ENCODE measurements around the gene SIRT5. TPM values are rescaled to one million over a fixed set of nuclear protein-coding genes. Genes with fewer than 3 reads are reported as not detected.

The SIRT5 gene
- total RNA-seq, 1 donor from 2014 or later: 58.0 TPM

DNA sequence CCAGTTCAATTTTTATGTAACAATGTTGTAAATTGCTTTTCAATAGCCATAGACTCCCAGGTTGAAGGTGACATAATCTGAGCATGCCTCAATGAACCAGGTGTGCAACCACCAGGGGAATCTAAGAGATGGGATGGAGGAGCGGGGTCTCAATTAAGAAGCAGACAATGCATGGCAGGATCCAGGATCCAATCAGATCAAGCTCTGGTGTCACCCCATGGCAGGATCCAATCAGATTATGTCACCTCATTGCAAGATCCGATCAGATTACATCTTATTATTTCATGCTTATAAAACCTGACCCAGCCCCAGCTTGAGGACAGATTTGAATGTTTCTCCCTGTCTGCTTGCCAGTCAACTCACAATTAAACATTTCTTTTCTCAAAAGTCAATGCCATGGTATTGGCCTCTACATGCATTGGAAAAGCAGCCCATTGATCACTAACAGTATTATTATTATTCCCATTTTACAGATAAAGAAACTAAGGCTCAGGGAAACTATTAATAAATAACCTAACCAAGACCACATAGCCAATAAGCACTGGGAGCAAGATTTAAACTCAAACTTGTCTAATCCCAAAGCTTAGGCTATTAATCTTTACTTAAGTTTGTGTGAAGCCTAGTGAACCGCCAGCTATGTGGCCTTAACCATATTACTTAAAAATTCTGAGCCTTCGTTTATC is 14.3 kb upstream of the SIRT5 start:
- H3K36me3 ChIP-seq: no peaks in the 10 kb centered on the region
- no peak for DNase-seq
- intact Hi-C loops (cut with micrococcal nuclease): no loop called here
- TF ChIP-seq, protein P1, sequence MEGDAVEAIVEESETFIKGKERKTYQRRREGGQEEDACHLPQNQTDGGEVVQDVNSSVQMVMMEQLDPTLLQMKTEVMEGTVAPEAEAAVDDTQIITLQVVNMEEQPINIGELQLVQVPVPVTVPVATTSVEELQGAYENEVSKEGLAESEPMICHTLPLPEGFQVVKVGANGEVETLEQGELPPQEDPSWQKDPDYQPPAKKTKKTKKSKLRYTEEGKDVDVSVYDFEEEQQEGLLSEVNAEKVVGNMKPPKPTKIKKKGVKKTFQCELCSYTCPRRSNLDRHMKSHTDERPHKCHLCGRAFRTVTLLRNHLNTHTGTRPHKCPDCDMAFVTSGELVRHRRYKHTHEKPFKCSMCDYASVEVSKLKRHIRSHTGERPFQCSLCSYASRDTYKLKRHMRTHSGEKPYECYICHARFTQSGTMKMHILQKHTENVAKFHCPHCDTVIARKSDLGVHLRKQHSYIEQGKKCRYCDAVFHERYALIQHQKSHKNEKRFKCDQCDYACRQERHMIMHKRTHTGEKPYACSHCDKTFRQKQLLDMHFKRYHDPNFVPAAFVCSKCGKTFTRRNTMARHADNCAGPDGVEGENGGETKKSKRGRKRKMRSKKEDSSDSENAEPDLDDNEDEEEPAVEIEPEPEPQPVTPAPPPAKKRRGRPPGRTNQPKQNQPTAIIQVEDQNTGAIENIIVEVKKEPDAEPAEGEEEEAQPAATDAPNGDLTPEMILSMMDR (IDR thresholded peaks at IDR 0.05; ENCODE audit: borderline replicate concordance): no peak
- H3K27me3 ChIP-seq (ENCODE audit: low read depth): no peaks in the 10 kb centered on the region
- no peaks in the 10 kb centered on the region for H3K9me3 ChIP-seq (replicated peaks)
- no peak overlapping the region for H3K4me3 ChIP-seq
- H3K4me1 ChIP-seq: peaks cover 34% of the 10 kb centered on the region
- no peak overlapping the region for H3K27ac ChIP-seq (replicated peaks)

DNA sequence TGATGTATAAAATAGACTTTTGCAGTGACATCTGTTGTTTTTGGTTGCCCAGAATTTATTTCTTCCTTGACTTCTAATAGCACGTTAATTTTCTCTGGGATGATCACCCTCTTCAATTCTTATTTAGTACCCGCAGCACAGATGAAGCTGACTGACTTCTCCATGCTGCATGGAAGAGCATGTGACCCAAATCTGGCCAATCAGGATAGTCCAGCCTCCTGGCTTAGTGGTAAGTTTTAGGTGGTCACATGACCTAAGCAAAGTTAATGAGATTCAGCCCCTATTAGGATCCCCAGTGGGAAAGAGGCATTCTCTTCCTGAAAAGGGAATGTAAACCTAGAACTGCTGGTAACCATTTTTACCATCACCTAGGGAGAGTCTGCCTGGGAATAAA is 13.8 kb upstream of the SIRT5 start:
- TF ChIP-seq, protein P1 (IDR thresholded peaks at IDR 0.05; ENCODE audit: borderline replicate concordance): no peak
- DNase-seq: no peak
- Histone ChIP-seq H3K27me3 (ENCODE audit: low read depth) (no peaks in the 10 kb centered on the region), H3K36me3 (no peaks in the 10 kb centered on the region), H3K27ac (replicated peaks) (no peak overlapping the region), H3K9me3 (replicated peaks) (no peaks in the 10 kb centered on the region), H3K4me3 (no peak overlapping the region), H3K4me1 (peaks cover 30% of the 10 kb centered on the region)
- intact Hi-C loops (cut with micrococcal nuclease): no loop called here

DNA sequence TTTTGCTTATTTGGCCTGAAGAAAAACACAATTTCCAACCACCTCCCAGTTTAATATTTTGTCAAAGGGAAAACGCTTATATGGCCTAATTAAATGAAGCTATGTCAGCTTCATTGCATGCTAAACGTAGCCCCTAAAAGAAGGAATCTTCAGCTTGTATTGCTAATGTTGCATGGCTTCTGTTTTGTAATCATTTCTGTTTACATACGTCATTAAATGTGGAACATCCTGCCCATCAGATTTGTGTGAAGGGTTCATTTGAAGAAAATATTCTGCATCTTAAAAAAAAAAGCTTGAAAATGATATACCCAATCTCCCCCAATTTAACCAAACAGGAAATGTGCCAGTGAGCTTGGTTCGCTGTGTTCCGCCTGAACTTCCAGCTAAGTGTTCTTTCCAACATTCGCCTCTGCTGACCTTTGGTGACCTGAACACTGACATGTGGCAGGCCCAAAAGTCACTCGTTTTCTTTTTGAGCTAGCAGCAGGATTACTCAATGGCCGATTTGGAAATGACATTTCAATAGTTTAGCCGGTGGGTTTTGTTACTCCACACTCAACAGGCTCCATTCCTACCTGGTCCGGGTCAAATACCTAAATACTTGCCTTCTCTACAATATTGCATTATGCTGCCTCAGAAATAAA is 12.7 kb upstream of the SIRT5 start:
- no peaks in the 10 kb centered on the region for H3K36me3 ChIP-seq
- peaks cover 22% of the 10 kb centered on the region for H3K4me1 ChIP-seq
- no peaks in the 10 kb centered on the region for H3K27me3 ChIP-seq (ENCODE audit: low read depth)
- peak overlapping the region; percentile 23 for H3K27ac ChIP-seq (replicated peaks)
- TF ChIP-seq, protein P1 (IDR thresholded peaks at IDR 0.05; ENCODE audit: borderline replicate concordance): no peak
- DNase-seq: no peak
- H3K4me3 ChIP-seq: no peak overlapping the region
- intact Hi-C loops (cut with micrococcal nuclease): no loop called here
- no peaks in the 10 kb centered on the region for H3K9me3 ChIP-seq (replicated peaks)

DNA sequence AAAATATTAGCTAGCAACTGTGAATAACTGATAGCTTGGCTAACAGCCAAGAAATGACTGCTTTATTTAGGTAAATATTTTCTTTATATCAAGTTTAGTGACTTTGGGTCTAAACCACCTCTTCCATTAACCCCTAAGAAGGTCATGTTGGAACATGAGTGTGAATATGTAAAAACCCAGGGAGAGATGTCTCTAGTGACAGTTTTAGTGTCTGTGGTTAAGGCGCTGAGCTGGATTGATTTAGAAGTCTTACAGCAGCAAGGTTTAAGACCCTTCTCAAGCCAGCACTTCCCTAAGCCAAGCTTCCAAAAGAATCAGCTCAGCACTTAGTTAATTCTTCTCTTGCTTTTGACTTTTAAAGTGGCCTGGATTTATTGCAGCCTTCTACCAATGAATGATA is 11.4 kb upstream of the SIRT5 start:
- Histone ChIP-seq H3K4me1 (peaks cover 21% of the 10 kb centered on the region), H3K27ac (replicated peaks) (no peak overlapping the region), H3K27me3 (ENCODE audit: low read depth) (no peaks in the 10 kb centered on the region), H3K4me3 (no peak overlapping the region), H3K36me3 (no peaks in the 10 kb centered on the region), H3K9me3 (replicated peaks) (no peaks in the 10 kb centered on the region)
- intact Hi-C loops (cut with micrococcal nuclease): no loop called here
- DNase-seq: no peak
- TF ChIP-seq, protein P1 (IDR thresholded peaks at IDR 0.05; ENCODE audit: borderline replicate concordance): no peak

DNA sequence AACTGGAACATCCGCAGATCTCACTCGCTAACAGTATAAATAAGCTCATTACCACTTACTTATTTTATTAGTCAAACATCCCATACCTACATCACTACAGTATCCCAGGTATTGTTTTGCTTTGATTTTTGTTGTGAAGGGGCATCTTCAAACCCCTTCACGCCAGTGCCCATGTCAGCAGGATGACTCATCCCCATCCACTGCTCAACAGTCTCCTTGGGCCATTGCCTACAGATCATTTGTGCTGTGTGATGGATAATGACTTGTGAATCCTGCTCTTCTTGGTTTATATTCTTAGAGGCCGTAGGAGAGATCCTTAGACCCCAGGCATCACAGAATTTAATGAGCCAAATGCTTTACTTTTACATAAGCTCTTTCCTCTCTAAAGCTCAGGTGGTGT is 8.5 kb upstream of the SIRT5 start:
- Histone ChIP-seq H3K27me3 (ENCODE audit: low read depth) (no peaks in the 10 kb centered on the region), H3K27ac (replicated peaks) (no peak overlapping the region), H3K9me3 (replicated peaks) (no peaks in the 10 kb centered on the region), H3K4me3 (no peak overlapping the region), H3K4me1 (peaks cover 3% of the 10 kb centered on the region), H3K36me3 (no peaks in the 10 kb centered on the region)
- no peak for DNase-seq
- TF ChIP-seq, protein P1 (IDR thresholded peaks at IDR 0.05; ENCODE audit: borderline replicate concordance): no peak
- intact Hi-C loops (cut with micrococcal nuclease): no loop called here

Data from left ventricle myocardium inferior (tissue), 1 donor.